Activated CD4-positive, alpha-beta T cell treated with anti-CD3 and anti-CD28 coated beads, Interleukin-2, amount 50 U/mL, for 48 hours (primary cell): Measurements from ENCODE around the gene MCAM.

ENCODE experiments used
- DNase-seq, 2 experiments: peaks; one replicate each; pipeline ENCODE4 v3.0.0-alpha.2; 2020

The MCAM gene

GRCh38 chr11:119344291-119345010 is 27.5 kb upstream of the MCAM start:
- no peak for DNase-seq

- DNase-seq = no peak
Observed at GRCh38 chr11:119343726-119344125, 26.8 kb upstream of the MCAM start.

GRCh38 chr11:119342362-119343130 is 25.6 kb upstream of the MCAM start:
- DNase-seq = no peak

- DNase-seq = no peak
Observed at GRCh38 chr11:119342023-119342300, 25.0 kb upstream of the MCAM start.

- DNase-seq = no peak
Observed at GRCh38 chr11:119341222-119342022, 24.5 kb upstream of the MCAM start.

GRCh38 chr11:119340335-119341221 is 23.6 kb upstream of the MCAM start, which contains the start of gene C1QTNF5:
Gene C1QTNF5, minus strand, starts transcription at chr11:119340883. Its CDS starts 486 bp downstream, at chr11:119340397.
- DNase-seq = no peak

- DNase-seq = peak in 1 of 2 experiments; percentile 55
Observed at GRCh38 chr11:119339589-119340334, 22.8 kb upstream of the MCAM start.

- no peak for DNase-seq
Observed at GRCh38 chr11:119338965-119339588, 22.1 kb upstream of the MCAM start.

- peak; percentile 70 to 79 for DNase-seq
Observed at GRCh38 chr11:119338318-119338890, 21.5 kb upstream of the MCAM start.

GRCh38 chr11:119337581-119338317 is 20.8 kb upstream of the MCAM start:
- no peak for DNase-seq

- no peak for DNase-seq
Observed at GRCh38 chr11:119336744-119337469, 20.0 kb upstream of the MCAM start.

- DNase-seq = no peak
Observed at GRCh38 chr11:119335655-119336543, 19.0 kb upstream of the MCAM start.

GRCh38 chr11:119335091-119335654 is 18.2 kb upstream of the MCAM start:
- no peak for DNase-seq

- peak; percentile 93 to 95 for DNase-seq
Observed at GRCh38 chr11:119334174-119334930, 17.4 kb upstream of the MCAM start, which contains the start of gene RNF26. Gene RNF26, plus strand, starts transcription at chr11:119334527. Its CDS starts 596 bp downstream, at chr11:119335123.

- no peak for DNase-seq
Observed at GRCh38 chr11:119332111-119332765, 15.3 kb upstream of the MCAM start.

- no peak for DNase-seq
Observed at GRCh38 chr11:119330237-119330636, 13.3 kb upstream of the MCAM start.

- DNase-seq = no peak
Observed at GRCh38 chr11:119329320-119329719, 12.4 kb upstream of the MCAM start.
